IMR-90 (cell line): ENCODE measurements around the gene PODXL.

Experiments
- BHLHE40 ChIP-seq: fragments of 150-350 bp; IDR thresholded peaks from 2 replicates; pipeline ENCODE4 v1.6.1; 2016; ENCODE audit warnings: mild to moderate bottlenecking, low read depth, low read length
- CEBPB ChIP-seq: IDR thresholded peaks from 2 replicates; pipeline ENCODE4 v1.6.1; 2012; ENCODE audit warnings: low read depth, low read length, improper control_type of control experiment
- CHD1 ChIP-seq: IDR thresholded peaks from 2 replicates; pipeline ENCODE4 v1.6.1; 2012; ENCODE audit warnings: low read depth, low read length, improper control_type of control experiment
- NFE2L2 ChIP-seq: fragments of 150-350 bp; IDR thresholded peaks from 2 replicates; pipeline ENCODE4 v1.6.1; 2016; ENCODE audit warnings: low read depth, mild to moderate bottlenecking, low read length
- POLR2A ChIP-seq: IDR thresholded peaks from 2 replicates; pipeline ENCODE4 v1.6.1; 2012; ENCODE audit warnings: mild to moderate bottlenecking, low read depth, low read length
- RAD21 ChIP-seq: IDR thresholded peaks from 2 replicates; pipeline ENCODE4 v1.6.1; 2012; ENCODE audit warnings: low read length, improper control_type of control experiment
- RFX5 ChIP-seq: IDR thresholded peaks from 2 replicates; pipeline ENCODE4 v1.8.0; 2012; ENCODE audit warnings: low read depth, mild to moderate bottlenecking, low read length, moderate library complexity
- SMC3 ChIP-seq: fragments of 150-350 bp; IDR thresholded peaks from 2 replicates; pipeline ENCODE4 v1.6.1; 2016; ENCODE audit warnings: low read depth, mild to moderate bottlenecking, antibody characterized with exemption, low read length, moderate library complexity
- TF ChIP-seq, protein P1 (sequence below): conservative IDR thresholded peaks from 2 replicates; pipeline ENCODE4 v1.5.1; 2012; ENCODE audit warnings: mild to moderate bottlenecking, low read depth, low read length, improper control_type of control experiment

DNA sequence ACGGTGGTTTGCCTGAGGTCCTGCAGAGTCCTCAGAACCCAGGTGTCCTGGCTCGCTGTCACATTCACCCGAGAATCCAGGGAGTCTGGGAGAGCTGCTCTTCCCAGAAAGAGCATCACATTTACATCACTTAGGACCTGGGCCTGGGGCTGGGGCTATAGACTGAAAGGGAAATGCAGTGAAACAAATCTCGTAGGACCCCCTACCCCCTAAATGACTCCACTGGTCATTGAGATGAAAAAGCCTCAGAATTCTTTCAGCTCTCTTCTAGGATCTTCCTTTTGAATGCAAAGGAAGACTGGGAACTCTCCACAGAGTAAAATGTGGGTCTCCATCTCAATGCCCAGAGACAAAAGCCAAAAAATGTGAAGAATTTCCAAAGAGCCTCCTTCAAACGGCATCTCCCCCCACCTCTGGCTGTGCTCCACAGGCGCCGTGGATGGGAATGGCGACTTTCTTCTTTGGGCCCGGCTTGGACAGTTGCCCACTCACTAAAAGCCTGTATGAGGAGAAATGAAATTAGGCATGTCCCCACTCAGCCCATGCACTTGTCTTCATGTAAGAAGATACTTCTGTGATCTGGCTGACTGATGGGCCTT, 49.0 kb upstream of the PODXL start:
- TF ChIP-seq, protein P1, sequence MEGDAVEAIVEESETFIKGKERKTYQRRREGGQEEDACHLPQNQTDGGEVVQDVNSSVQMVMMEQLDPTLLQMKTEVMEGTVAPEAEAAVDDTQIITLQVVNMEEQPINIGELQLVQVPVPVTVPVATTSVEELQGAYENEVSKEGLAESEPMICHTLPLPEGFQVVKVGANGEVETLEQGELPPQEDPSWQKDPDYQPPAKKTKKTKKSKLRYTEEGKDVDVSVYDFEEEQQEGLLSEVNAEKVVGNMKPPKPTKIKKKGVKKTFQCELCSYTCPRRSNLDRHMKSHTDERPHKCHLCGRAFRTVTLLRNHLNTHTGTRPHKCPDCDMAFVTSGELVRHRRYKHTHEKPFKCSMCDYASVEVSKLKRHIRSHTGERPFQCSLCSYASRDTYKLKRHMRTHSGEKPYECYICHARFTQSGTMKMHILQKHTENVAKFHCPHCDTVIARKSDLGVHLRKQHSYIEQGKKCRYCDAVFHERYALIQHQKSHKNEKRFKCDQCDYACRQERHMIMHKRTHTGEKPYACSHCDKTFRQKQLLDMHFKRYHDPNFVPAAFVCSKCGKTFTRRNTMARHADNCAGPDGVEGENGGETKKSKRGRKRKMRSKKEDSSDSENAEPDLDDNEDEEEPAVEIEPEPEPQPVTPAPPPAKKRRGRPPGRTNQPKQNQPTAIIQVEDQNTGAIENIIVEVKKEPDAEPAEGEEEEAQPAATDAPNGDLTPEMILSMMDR, result no peak
- TF ChIP-seq CHD1, result no peak
- no peak for TF ChIP-seq RAD21
- TF ChIP-seq CEBPB, result no peak
- no peak for TF ChIP-seq POLR2A
- no peak for TF ChIP-seq RFX5
- no peak for TF ChIP-seq BHLHE40
- no peak for TF ChIP-seq SMC3
- no peak for TF ChIP-seq NFE2L2
